ENCODE results near the gene LRRC8D. TPM values are rescaled to one million over a fixed set of nuclear protein-coding genes. Genes with fewer than 3 reads are reported as not detected.

Gene LRRC8D
- total RNA-seq, 1 experiment from 2014 or later, result 43.3 TPM

GRCh38 chr1:89881415-89882058 is 60.7 kb downstream of the LRRC8D start:
- ChIA-PET CTCF (no interaction called here), POLR2A (no interaction called here)
- DNase-seq (ENCODE audit: low read depth, low spot score) (no peak), ATAC-seq (no peak)
- in situ Hi-C loops (cut with HindIII; ENCODE audit: low pct_unique_long_range_greater_than_20kb, low sequenced_read_pairs), result no loop called here
- intact Hi-C loops (cut with micrococcal nuclease; ENCODE audit: unreplicated experiment), result no loop called here
- BruUV-seq (replicated peaks), result no TSS peak
- no peak overlapping the region for H3K4me3 ChIP-seq (ENCODE audit: low read depth in 2 of 2, low read length in 2 of 2)
- H3K27ac ChIP-seq (ENCODE audit: low read length), result no peak overlapping the region
- no peaks in the 10 kb centered on the region for H3K27me3 ChIP-seq (ENCODE audit: control insufficient read depth, insufficient read depth, low read length)
- no peaks in the 10 kb centered on the region for H3K36me3 ChIP-seq (ENCODE audit: control insufficient read depth, insufficient read depth, low read length)
- no peaks in the 10 kb centered on the region for H3K9me3 ChIP-seq (ENCODE audit: control insufficient read depth, insufficient read depth, low read depth, low read length)
- TF ChIP-seq TCF7L2 (IDR thresholded peaks at IDR 0.05; ENCODE audit: low read depth, low read length) (no peak), REST (IDR thresholded peaks at IDR 0.05; ENCODE audit: insufficient read depth in 1 of 2, low read depth in 2 of 2, low read length in 1 of 2) (no peak), SIN3A (IDR thresholded peaks at IDR 0.05; ENCODE audit: borderline replicate concordance, insufficient read depth, low read depth, low read length) (no peak), CTCF (IDR thresholded peaks at IDR 0.05) (no peak), POLR2AphosphoS5 (IDR thresholded peaks at IDR 0.05; ENCODE audit: low read depth, low read length) (no peak)
- peaks cover 12% of the 10 kb centered on the region for H3K4me1 ChIP-seq (ENCODE audit: control insufficient read depth, insufficient read depth, low read length)

- intact Hi-C loops (cut with micrococcal nuclease; ENCODE audit: unreplicated experiment) (no loop called here), in situ Hi-C loops (cut with HindIII; ENCODE audit: low pct_unique_long_range_greater_than_20kb, low sequenced_read_pairs) (no loop called here)
- no peaks in the 10 kb centered on the region for H3K9me3 ChIP-seq (ENCODE audit: control insufficient read depth, insufficient read depth, low read depth, low read length)
- peaks cover 12% of the 10 kb centered on the region for H3K4me1 ChIP-seq (ENCODE audit: control insufficient read depth, insufficient read depth, low read length)
- H3K27ac ChIP-seq (ENCODE audit: low read length), result no peak overlapping the region
- H3K36me3 ChIP-seq (ENCODE audit: control insufficient read depth, insufficient read depth, low read length), result no peaks in the 10 kb centered on the region
- ATAC-seq (no peak), DNase-seq (ENCODE audit: low read depth, low spot score) (no peak)
- TF ChIP-seq POLR2AphosphoS5 (IDR thresholded peaks at IDR 0.05; ENCODE audit: low read depth, low read length) (no peak), SIN3A (IDR thresholded peaks at IDR 0.05; ENCODE audit: borderline replicate concordance, insufficient read depth, low read depth, low read length) (no peak), REST (IDR thresholded peaks at IDR 0.05; ENCODE audit: insufficient read depth in 1 of 2, low read depth in 2 of 2, low read length in 1 of 2) (no peak), TCF7L2 (IDR thresholded peaks at IDR 0.05; ENCODE audit: low read depth, low read length) (no peak), CTCF (IDR thresholded peaks at IDR 0.05) (no peak)
- no peaks in the 10 kb centered on the region for H3K27me3 ChIP-seq (ENCODE audit: control insufficient read depth, insufficient read depth, low read length)
- no TSS peak for BruUV-seq (replicated peaks)
- CTCF ChIA-PET, result no interaction called here
- H3K4me3 ChIP-seq (ENCODE audit: low read depth in 2 of 2, low read length in 2 of 2), result no peak overlapping the region
- POLR2A ChIA-PET, result no interaction called here
Measured at GRCh38 chr1:89882348-89883029, 61.7 kb downstream of the LRRC8D start.

Measured in Panc1 (cell line).